ENCODE data around the gene ZNF460. TPM values are rescaled to one million over a fixed set of nuclear protein-coding genes. Genes with fewer than 3 reads are reported as not detected.

The ZNF460 gene
- total and polyA plus RNA-seq, 2 of the 8 experiments (the other 6 are each of a cell fraction or from before 2014, with no cell fraction given) = 9.3 to 57.9 TPM

- H3K9ac ChIP-seq (replicated peaks in 1 of 4; ENCODE audit: extremely low read depth in 1 of 4, low read depth in 3 of 4, low read length in 3 of 4) = peak overlapping the region in 1 of 4 experiments; percentile 11; a peak in 1 of 7 replicates
- H2BK5ac ChIP-seq (ENCODE audit: low read depth, low read length) = no peak overlapping the region
- no peak overlapping the region for H3K56ac ChIP-seq (replicated peaks; ENCODE audit: insufficient read length, low read depth, low read length)
- FAIRE-seq (no peak), DNase-seq (ENCODE audit: low read depth in 1 of 2, low spot score in 2 of 2) (no peak)
- no peaks in the 10 kb centered on the region for H4K20me1 ChIP-seq (replicated peaks in 1 of 2; ENCODE audit: control insufficient read depth in 1 of 2, insufficient read depth in 2 of 2, low read length in 2 of 2)
- H3K4me3 ChIP-seq (ENCODE audit: extremely low read depth in 1 of 4, insufficient read depth in 2 of 4, low read depth in 3 of 4, low read length in 4 of 4) = no peak overlapping the region
- H3K23ac ChIP-seq (ENCODE audit: insufficient read length) = no peak overlapping the region
- 84% methylated on average over 2 of the region's 2 CpGs; no CpG with 5 or more reads in 1 of the 2 experiments for WGBS, 2 experiments (ENCODE audit: extremely low coverage in 1 of 2, insufficient coverage in 1 of 2, insufficient read length in 1 of 2, insufficient replicate concordance in 2 of 2, low coverage in 1 of 2, low lambda C conversion rate in 2 of 2, missing lambda C conversion rate in 1 of 2)
- H3K27me3 ChIP-seq (replicated peaks in 1 of 4; ENCODE audit: control insufficient read depth in 3 of 4, extremely low read depth in 1 of 4, insufficient read depth in 3 of 4, low read length in 3 of 4) = peaks cover 0 to 7% (median 0%) of the 10 kb centered on the region in 4 experiments; a peak in 3 of 7 replicates
- no peaks in the 10 kb centered on the region for H3K9me3 ChIP-seq (ENCODE audit: insufficient read depth in 2 of 2, low read depth in 1 of 2, low read length in 1 of 2)
- no peaks in the 10 kb centered on the region for H3K79me2 ChIP-seq (ENCODE audit: control insufficient read depth in 1 of 2, insufficient read depth in 2 of 2, low read length in 2 of 2)
- no peaks in the 10 kb centered on the region for H3K79me1 ChIP-seq (ENCODE audit: low read depth, low read length)
- no peak overlapping the region for H3K18ac ChIP-seq (ENCODE audit: extremely low read depth, low read length)
- CTCF ChIA-PET (ENCODE audit: partially characterized antibody) = interaction anchor here (0.6 to 1.3 kb wide), 2 partner anchors 36 to 823 kb away, joined by 3 to 4 read pairs; no protein-coding TSS in a partner anchor
- H2AFZ ChIP-seq (ENCODE audit: low read length) = no peak overlapping the region
- no peak overlapping the region for H4K8ac ChIP-seq (ENCODE audit: extremely low read depth, insufficient read depth, low read length)
- no peaks in the 10 kb centered on the region for H3K4me1 ChIP-seq (replicated peaks in 1 of 4; ENCODE audit: control insufficient read depth in 3 of 4, insufficient read depth in 4 of 4, low read length in 3 of 4)
- H3K4me2 ChIP-seq (ENCODE audit: insufficient read depth in 1 of 2, low read depth in 2 of 2, low read length in 2 of 2) = no peak overlapping the region
- H2BK20ac ChIP-seq (ENCODE audit: low read length) = no peak overlapping the region
- H4K5ac ChIP-seq (ENCODE audit: insufficient read length, low read depth, low read length) = no peak overlapping the region
- no peak overlapping the region for H2BK12ac ChIP-seq (ENCODE audit: low read depth, low read length)
- no peak overlapping the region for H2AK5ac ChIP-seq (ENCODE audit: low read depth, low read length)
- H3K4ac ChIP-seq (replicated peaks; ENCODE audit: insufficient read length, low read depth, low read length) = no peak overlapping the region
- no peak overlapping the region for H3K27ac ChIP-seq (ENCODE audit: low read depth, low read length)
- H2BK120ac ChIP-seq (replicated peaks; ENCODE audit: low read depth, low read length) = no peak overlapping the region
- POLR2A ChIA-PET (ENCODE audit: partially characterized antibody) = interaction anchor here (1.1 to 1.2 kb wide), 2 partner anchors 11 to 29 kb away, joined by 3 read pairs; no protein-coding TSS in a partner anchor
- no peak overlapping the region for H2BK15ac ChIP-seq (ENCODE audit: low read length)
- no peak overlapping the region for H3K14ac ChIP-seq (ENCODE audit: insufficient read length)
- H3K23me2 ChIP-seq (ENCODE audit: low read depth, low read length) = no peaks in the 10 kb centered on the region
- TF ChIP-seq BCL11A (IDR thresholded peaks at IDR 0.05; ENCODE audit: low read depth in 2 of 2, low read length in 2 of 2) (no peak), KDM5A (IDR thresholded peaks at IDR 0.05; ENCODE audit: low read length) (no peak), USF2 (IDR thresholded peaks at IDR 0.05; ENCODE audit: low read length) (no peak), HDAC2 (IDR thresholded peaks at IDR 0.05; ENCODE audit: borderline replicate concordance in 1 of 2, low read depth in 2 of 2, low read length in 2 of 2) (no peak), TBP (IDR thresholded peaks at IDR 0.05; ENCODE audit: low read depth, low read length) (no peak), MAX (IDR thresholded peaks at IDR 0.05) (no peak), HDAC6 (IDR thresholded peaks at IDR 0.05; ENCODE audit: low read depth, low read length) (no peak), ZNF274 (IDR thresholded peaks at IDR 0.05; ENCODE audit: borderline replicate concordance, extremely low read depth, low read length) (no peak), NRF1 (IDR thresholded peaks at IDR 0.05; ENCODE audit: low read depth, low read length) (no peak)
- H3K36me3 ChIP-seq (ENCODE audit: control insufficient read depth in 2 of 4, insufficient read depth in 4 of 4, low read length in 3 of 4) = no peaks in the 10 kb centered on the region
- H4K91ac ChIP-seq (replicated peaks; ENCODE audit: insufficient read length, low read length) = no peak overlapping the region
Observed at GRCh38 chr19:57310792-57311191, 30.5 kb downstream of the ZNF460 start.
